Measurements from ENCODE around the gene MSANTD3.

DNA sequence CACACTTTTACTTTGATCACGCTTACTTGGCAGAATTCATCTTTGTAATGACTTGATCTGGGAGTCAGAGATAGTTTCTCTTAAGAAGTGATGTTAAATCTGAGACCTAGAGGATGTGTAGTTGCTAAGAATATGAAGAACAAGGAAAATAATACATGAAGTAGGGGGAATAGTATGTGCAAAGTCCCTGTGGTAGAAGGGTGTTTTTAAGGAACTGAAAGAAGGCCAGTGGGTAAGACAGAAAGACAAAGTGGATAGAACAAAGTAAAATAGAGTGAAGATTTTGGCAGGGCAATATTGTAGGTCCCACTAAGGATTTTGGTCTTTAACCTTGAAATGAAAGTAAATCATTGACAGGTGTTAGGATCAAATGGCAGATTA lies 17.8 kb upstream of the MSANTD3 start:
- TF ChIP-seq FOXK2 (IDR thresholded peaks at IDR 0.05) (no peak), HOXA7 (CRISPR knock-in tag; IDR thresholded peaks at IDR 0.05) (no peak), SRSF1 (optimal IDR thresholded peaks at IDR 0.05; ENCODE audit: low read depth, low read length) (no peak), TCF7 (IDR thresholded peaks at IDR 0.05; ENCODE audit: low read depth) (no peak), ZNF354B (CRISPR knock-in tag; IDR thresholded peaks at IDR 0.05) (no peak), POLR2A (IDR thresholded peaks at IDR 0.05; ENCODE audit: insufficient read depth in 1 of 2, low read depth in 2 of 2, low read length in 2 of 2) (no peak), HDAC1 (CRISPR knock-in tag; IDR thresholded peaks at IDR 0.05) (no peak), NFIC (IDR thresholded peaks at IDR 0.05; ENCODE audit: low read length) (no peak), MTA1 (CRISPR knock-in tag; IDR thresholded peaks at IDR 0.05; ENCODE audit: borderline replicate concordance) (no peak)
- TF ChIP-seq, protein P1, sequence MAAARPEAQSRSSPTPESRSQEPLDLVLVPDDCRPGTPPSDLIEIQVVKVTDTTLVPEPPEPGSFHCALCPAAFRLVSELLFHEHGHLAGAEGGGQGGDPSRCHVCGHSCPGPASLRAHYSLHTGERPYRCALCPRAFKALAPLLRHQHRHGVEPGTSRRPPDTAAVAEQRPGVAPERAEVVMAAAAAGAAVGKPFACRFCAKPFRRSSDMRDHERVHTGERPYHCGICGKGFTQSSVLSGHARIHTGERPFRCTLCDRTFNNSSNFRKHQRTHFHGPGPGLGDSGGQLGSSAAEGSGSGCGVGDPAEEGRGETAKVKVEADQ (CRISPR knock-in tag; IDR thresholded peaks at IDR 0.05; ENCODE audit: borderline replicate concordance) = no peak
- TF ChIP-seq, protein P2, sequence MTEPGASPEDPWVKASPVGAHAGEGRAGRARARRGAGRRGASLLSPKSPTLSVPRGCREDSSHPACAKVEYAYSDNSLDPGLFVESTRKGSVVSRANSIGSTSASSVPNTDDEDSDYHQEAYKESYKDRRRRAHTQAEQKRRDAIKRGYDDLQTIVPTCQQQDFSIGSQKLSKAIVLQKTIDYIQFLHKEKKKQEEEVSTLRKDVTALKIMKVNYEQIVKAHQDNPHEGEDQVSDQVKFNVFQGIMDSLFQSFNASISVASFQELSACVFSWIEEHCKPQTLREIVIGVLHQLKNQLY (CRISPR knock-in tag; IDR thresholded peaks at IDR 0.05) = no peak
- TF ChIP-seq, protein P3, sequence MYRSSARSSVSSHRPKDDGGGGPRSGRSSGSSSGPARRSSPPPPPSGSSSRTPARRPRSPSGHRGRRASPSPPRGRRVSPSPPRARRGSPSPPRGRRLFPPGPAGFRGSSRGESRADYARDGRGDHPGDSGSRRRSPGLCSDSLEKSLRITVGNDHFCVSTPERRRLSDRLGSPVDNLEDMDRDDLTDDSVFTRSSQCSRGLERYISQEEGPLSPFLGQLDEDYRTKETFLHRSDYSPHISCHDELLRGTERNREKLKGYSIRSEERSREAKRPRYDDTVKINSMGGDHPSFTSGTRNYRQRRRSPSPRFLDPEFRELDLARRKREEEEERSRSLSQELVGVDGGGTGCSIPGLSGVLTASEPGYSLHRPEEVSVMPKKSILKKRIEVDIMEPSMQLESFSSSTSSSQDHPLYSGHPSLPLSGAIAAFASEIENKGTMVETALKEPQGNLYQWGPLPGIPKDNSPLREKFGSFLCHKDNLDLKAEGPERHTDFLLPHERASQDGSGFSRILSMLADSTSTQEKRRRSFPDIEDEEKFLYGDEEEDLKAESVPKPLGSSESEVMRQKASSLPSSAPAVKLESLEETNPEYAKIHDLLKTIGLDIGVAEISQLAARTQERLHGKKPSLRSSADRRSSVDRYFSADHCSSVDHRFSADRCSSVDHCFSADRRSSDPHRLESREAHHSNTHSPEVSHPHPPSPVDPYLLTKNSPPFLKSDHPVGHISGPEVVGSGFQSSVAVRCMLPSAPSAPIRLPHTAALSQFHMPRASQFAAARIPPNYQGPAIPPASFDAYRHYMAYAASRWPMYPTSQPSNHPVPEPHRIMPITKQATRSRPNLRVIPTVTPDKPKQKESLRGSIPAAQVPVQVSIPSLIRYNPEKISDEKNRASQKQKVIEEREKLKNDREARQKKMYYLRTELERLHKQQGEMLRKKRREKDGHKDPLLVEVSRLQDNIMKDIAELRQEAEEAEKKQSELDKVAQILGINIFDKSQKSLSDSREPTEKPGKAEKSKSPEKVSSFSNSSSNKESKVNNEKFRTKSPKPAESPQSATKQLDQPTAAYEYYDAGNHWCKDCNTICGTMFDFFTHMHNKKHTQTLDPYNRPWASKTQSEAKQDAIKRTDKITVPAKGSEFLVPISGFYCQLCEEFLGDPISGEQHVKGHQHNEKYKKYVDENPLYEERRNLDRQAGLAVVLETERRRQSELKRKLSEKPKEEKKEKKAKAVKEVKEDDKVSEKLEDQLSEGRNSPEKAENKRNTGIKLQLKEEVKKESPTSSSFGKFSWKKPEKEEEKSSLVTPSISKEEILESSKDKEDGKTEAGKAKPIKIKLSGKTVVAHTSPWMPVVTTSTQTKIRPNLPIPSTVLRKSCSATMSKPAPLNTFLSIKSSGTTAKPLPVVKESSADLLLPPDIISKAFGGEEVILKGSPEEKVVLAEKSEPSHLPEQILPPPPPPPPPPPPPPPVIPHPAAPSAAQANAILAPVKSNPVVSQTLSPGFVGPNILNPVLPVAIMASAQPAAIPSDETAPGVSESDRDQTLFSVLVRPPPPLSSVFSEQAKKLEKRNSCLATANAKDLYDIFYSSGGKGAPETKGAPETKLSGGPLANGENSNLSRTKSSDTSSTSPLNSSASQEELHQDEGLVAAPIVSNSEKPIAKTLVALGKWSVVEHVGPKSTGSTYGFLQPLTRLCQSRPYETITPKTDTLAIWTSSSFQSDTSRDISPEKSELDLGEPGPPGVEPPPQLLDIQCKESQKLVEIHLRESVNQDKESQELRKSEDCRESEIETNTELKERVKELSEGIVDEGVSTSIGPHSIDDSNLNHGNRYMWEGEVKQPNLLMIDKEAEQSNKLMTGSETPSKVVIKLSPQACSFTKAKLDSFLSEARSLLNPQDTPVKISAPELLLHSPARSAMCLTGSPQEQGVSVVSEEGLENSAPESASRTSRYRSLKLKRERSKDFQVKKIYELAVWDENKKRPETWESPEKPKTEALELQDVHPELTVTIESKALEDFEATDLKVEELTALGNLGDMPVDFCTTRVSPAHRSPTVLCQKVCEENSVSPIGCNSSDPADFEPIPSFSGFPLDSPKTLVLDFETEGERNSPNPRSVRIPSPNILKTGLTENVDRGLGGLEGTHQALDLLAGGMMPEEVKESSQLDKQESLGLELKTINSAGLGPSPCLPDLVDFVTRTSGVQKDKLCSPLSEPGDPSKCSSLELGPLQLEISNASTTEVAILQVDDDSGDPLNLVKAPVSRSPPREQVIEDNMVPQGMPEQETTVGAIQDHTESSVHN (CRISPR knock-in tag; IDR thresholded peaks at IDR 0.05) = no peak
- TF ChIP-seq, protein P4, sequence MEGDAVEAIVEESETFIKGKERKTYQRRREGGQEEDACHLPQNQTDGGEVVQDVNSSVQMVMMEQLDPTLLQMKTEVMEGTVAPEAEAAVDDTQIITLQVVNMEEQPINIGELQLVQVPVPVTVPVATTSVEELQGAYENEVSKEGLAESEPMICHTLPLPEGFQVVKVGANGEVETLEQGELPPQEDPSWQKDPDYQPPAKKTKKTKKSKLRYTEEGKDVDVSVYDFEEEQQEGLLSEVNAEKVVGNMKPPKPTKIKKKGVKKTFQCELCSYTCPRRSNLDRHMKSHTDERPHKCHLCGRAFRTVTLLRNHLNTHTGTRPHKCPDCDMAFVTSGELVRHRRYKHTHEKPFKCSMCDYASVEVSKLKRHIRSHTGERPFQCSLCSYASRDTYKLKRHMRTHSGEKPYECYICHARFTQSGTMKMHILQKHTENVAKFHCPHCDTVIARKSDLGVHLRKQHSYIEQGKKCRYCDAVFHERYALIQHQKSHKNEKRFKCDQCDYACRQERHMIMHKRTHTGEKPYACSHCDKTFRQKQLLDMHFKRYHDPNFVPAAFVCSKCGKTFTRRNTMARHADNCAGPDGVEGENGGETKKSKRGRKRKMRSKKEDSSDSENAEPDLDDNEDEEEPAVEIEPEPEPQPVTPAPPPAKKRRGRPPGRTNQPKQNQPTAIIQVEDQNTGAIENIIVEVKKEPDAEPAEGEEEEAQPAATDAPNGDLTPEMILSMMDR (CRISPR knock-in tag; IDR thresholded peaks at IDR 0.05) = no peak
